ENCODE measurements around the gene CHST3.

CHST3 gene

GRCh38 chr10:71989661-71990454 is 25.7 kb downstream of the CHST3 start:
- Histone ChIP-seq H3K9ac (ENCODE audit: low read depth, low read length) (no peak overlapping the region), H3K27me3 (ENCODE audit: control insufficient read depth, insufficient read depth, low read length) (no peaks in the 10 kb centered on the region), H3K4me3 (ENCODE audit: low read depth, low read length) (no peak overlapping the region), H3K36me3 (ENCODE audit: control insufficient read depth, insufficient read depth, low read length) (no peaks in the 10 kb centered on the region), H3K9me3 (ENCODE audit: control insufficient read depth, insufficient read depth, low read length) (no peaks in the 10 kb centered on the region), H3K4me1 (ENCODE audit: control insufficient read depth, insufficient read depth, low read length) (no peaks in the 10 kb centered on the region)

GRCh38 chr10:71990706-71991269 is 26.6 kb downstream of the CHST3 start:
- Histone ChIP-seq H3K4me1 (ENCODE audit: control insufficient read depth, insufficient read depth, low read length) (no peaks in the 10 kb centered on the region), H3K9me3 (ENCODE audit: control insufficient read depth, insufficient read depth, low read length) (no peaks in the 10 kb centered on the region), H3K27me3 (ENCODE audit: control insufficient read depth, insufficient read depth, low read length) (no peaks in the 10 kb centered on the region), H3K9ac (ENCODE audit: low read depth, low read length) (no peak overlapping the region), H3K36me3 (ENCODE audit: control insufficient read depth, insufficient read depth, low read length) (no peaks in the 10 kb centered on the region), H3K4me3 (ENCODE audit: low read depth, low read length) (no peak overlapping the region)

DNA sequence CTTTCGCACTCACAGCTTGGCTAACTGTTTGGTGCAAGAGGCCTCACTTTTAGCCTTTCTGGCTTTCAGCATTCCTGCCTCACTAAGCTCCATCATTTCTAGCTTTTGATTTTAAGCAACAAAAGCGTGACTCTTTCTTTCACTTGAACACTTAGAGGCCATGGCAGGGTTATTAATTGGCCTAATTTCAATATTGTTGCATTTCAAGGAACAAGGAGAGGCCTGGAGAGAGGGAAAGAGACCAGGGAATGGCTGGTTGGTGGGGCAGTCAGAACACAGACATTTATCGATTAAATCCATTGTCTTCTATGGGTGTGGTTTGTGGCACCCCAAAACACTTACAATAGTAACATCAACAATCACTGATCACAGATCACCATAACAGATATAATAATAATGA is 31.3 kb downstream of the CHST3 start:
- no peak overlapping the region for H3K9ac ChIP-seq (ENCODE audit: low read depth, low read length)
- H3K4me3 ChIP-seq (ENCODE audit: low read depth, low read length): no peak overlapping the region
- H3K4me1 ChIP-seq (ENCODE audit: control insufficient read depth, insufficient read depth, low read length): no peaks in the 10 kb centered on the region
- H3K27me3 ChIP-seq (ENCODE audit: control insufficient read depth, insufficient read depth, low read length): no peaks in the 10 kb centered on the region
- no peaks in the 10 kb centered on the region for H3K9me3 ChIP-seq (ENCODE audit: control insufficient read depth, insufficient read depth, low read length)
- H3K36me3 ChIP-seq (ENCODE audit: control insufficient read depth, insufficient read depth, low read length): no peaks in the 10 kb centered on the region

DNA sequence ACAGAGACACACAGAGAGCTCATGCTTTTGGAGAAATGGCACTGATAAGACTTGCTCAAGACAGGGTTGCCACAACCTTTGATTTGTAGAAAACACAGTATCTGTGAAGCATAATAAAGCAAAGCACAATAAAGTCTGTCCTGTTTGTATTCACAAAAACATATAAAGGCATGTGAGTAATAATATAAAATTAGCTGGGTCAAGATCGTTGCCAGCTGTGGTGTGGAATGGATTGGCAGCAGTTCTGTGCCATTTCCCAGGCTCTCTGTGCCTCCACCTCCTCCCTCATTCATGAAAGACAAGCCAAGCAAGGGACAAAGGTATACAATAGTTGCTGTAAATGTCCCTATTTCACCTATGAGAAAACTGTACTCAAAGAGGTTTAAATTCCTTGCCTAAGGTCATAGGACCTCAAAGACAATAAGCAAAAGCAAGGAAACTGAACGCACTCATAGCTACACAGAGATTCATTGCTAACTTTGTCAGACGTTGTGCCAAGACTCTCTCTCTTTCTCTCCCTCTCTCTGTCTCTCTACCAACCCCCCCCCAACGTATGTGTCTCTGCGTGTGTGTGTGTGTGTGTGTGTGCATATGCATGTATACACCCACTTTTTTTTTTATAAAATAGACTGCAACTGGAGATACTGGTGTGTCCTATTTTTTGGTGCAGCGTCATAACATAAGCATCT is 31.8 kb downstream of the CHST3 start:
- no peaks in the 10 kb centered on the region for H3K9me3 ChIP-seq (ENCODE audit: control insufficient read depth, insufficient read depth, low read length)
- H3K9ac ChIP-seq (ENCODE audit: low read depth, low read length): no peak overlapping the region
- H3K4me1 ChIP-seq (ENCODE audit: control insufficient read depth, insufficient read depth, low read length): no peaks in the 10 kb centered on the region
- no peak overlapping the region for H3K4me3 ChIP-seq (ENCODE audit: low read depth, low read length)
- no peaks in the 10 kb centered on the region for H3K36me3 ChIP-seq (ENCODE audit: control insufficient read depth, insufficient read depth, low read length)
- H3K27me3 ChIP-seq (ENCODE audit: control insufficient read depth, insufficient read depth, low read length): no peaks in the 10 kb centered on the region

DNA sequence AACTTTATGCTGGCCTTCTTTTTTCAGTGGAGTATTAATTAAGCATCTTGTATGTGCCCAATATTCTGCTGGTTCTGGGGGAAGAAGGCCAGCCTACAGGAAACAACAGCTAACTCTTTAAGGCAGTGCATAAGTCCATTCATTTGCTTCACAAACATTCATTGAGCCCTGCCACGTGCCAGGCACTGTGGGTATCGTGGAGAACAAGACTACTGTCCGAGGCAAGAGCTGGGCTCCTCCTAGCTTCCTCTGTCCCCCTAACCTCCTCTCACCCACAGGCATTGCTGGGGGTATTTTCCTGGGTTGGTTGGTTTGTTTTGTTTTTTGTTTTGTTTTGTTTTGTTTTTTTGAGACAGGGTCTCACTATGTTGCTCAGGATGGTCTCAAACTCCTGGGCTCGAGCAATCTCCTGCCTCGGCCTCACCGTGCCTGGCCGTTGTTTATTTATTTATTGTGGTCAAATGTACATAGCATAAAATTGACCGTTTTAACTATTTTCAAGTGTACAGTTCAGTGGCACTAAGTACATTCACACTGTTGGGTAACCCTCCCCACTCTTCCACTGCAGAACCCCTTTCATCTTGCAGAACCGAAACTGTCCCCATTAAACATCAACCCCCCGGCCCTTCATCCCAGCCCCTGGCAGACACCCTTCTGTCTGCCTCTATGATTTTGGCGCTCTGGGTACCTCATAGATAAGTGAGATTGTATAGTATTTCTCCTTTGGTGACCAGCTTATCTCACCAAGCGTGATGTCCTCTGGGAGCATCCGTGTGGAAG is 32.6 kb downstream of the CHST3 start:
- no peaks in the 10 kb centered on the region for H3K36me3 ChIP-seq (ENCODE audit: control insufficient read depth, insufficient read depth, low read length)
- H3K4me3 ChIP-seq (ENCODE audit: low read depth, low read length): no peak overlapping the region

DNA sequence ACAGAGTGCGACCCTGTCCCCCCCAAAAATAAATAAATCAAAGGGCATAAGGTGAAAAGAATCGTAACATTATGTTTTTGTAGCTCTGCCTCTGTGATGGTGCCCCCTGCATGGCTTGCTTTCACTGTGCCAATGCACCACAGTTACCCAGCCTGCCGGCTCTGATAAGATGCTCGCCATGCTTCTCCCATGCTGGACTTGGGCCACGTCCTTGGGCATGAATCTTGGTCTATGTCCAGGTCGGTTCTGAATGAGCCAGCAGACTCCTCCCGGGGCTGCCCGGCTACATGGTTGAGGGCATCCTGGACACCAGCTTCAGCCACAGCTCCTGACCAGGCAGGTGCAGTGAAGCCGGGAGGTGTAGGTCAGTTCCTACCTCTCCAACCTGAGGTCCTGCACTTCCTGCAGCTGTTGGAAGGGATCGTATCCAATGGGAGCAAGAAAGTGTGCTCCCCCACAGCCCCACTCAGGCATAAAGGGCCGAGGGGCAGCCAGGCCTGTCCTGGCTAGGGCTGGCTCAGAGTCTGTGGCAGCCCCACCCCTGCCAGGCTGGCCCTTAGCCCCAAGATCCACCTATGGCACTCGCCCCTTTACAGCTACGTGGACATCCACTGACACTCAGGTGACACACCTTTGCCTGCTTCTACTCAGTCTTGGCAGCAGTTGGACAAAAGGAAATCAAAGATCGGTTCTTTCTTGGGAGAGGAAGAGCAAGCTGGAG is 34.1 kb downstream of the CHST3 start:
- Histone ChIP-seq H3K27me3 (ENCODE audit: control insufficient read depth, insufficient read depth, low read length) (no peaks in the 10 kb centered on the region), H3K9ac (ENCODE audit: low read depth, low read length) (no peak overlapping the region), H3K4me1 (ENCODE audit: control insufficient read depth, insufficient read depth, low read length) (no peaks in the 10 kb centered on the region), H3K36me3 (ENCODE audit: control insufficient read depth, insufficient read depth, low read length) (no peaks in the 10 kb centered on the region), H3K4me3 (ENCODE audit: low read depth, low read length) (no peak overlapping the region), H3K9me3 (ENCODE audit: control insufficient read depth, insufficient read depth, low read length) (no peaks in the 10 kb centered on the region)

More for the DNA sequence above, 32.6 kb downstream of the CHST3 start:
- H3K9me3 ChIP-seq (ENCODE audit: control insufficient read depth, insufficient read depth, low read length): no peaks in the 10 kb centered on the region
- H3K9ac ChIP-seq (ENCODE audit: low read depth, low read length): no peak overlapping the region
- no peaks in the 10 kb centered on the region for H3K4me1 ChIP-seq (ENCODE audit: control insufficient read depth, insufficient read depth, low read length)
- no peaks in the 10 kb centered on the region for H3K27me3 ChIP-seq (ENCODE audit: control insufficient read depth, insufficient read depth, low read length)

DNA sequence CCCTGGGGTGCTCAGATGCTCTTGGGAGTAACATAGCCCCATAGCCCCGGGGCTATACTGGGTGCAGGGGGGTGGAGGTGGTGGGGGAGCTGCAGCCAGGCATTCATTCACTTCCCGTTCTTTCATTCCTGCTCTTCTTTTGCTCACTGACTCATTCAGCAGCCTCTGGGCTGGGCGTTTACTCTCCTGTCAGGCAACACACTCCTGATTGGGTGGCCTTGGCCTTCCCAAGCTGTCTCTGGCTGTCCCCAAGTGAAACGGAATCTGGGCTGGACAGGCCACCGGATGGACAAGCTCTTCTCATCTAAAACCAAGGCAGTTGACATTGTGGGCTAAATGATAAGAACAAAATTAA is 34.6 kb downstream of the CHST3 start:
- Histone ChIP-seq H3K36me3 (ENCODE audit: control insufficient read depth, insufficient read depth, low read length) (no peaks in the 10 kb centered on the region), H3K9ac (ENCODE audit: low read depth, low read length) (no peak overlapping the region), H3K4me1 (ENCODE audit: control insufficient read depth, insufficient read depth, low read length) (no peaks in the 10 kb centered on the region), H3K9me3 (ENCODE audit: control insufficient read depth, insufficient read depth, low read length) (no peaks in the 10 kb centered on the region), H3K4me3 (ENCODE audit: low read depth, low read length) (no peak overlapping the region), H3K27me3 (ENCODE audit: control insufficient read depth, insufficient read depth, low read length) (no peaks in the 10 kb centered on the region)

GRCh38 chr10:71999360-72000072 is 35.3 kb downstream of the CHST3 start:
- Histone ChIP-seq H3K36me3 (ENCODE audit: control insufficient read depth, insufficient read depth, low read length) (no peaks in the 10 kb centered on the region), H3K9me3 (ENCODE audit: control insufficient read depth, insufficient read depth, low read length) (no peaks in the 10 kb centered on the region), H3K27me3 (ENCODE audit: control insufficient read depth, insufficient read depth, low read length) (no peaks in the 10 kb centered on the region), H3K4me3 (ENCODE audit: low read depth, low read length) (no peak overlapping the region), H3K9ac (ENCODE audit: low read depth, low read length) (no peak overlapping the region), H3K4me1 (ENCODE audit: control insufficient read depth, insufficient read depth, low read length) (no peaks in the 10 kb centered on the region)

GRCh38 chr10:72000073-72001032 is 36.2 kb downstream of the CHST3 start:
- Histone ChIP-seq H3K9ac (ENCODE audit: low read depth, low read length) (no peak overlapping the region), H3K9me3 (ENCODE audit: control insufficient read depth, insufficient read depth, low read length) (no peaks in the 10 kb centered on the region), H3K27me3 (ENCODE audit: control insufficient read depth, insufficient read depth, low read length) (no peaks in the 10 kb centered on the region), H3K4me3 (ENCODE audit: low read depth, low read length) (no peak overlapping the region), H3K36me3 (ENCODE audit: control insufficient read depth, insufficient read depth, low read length) (no peaks in the 10 kb centered on the region), H3K4me1 (ENCODE audit: control insufficient read depth, insufficient read depth, low read length) (no peaks in the 10 kb centered on the region)

GRCh38 chr10:72001033-72001395 is 36.8 kb downstream of the CHST3 start:
- no peaks in the 10 kb centered on the region for H3K4me1 ChIP-seq (ENCODE audit: control insufficient read depth, insufficient read depth, low read length)
- H3K9me3 ChIP-seq (ENCODE audit: control insufficient read depth, insufficient read depth, low read length): no peaks in the 10 kb centered on the region
- H3K27me3 ChIP-seq (ENCODE audit: control insufficient read depth, insufficient read depth, low read length): no peaks in the 10 kb centered on the region

More at GRCh38 chr10:72001033-72001395, 36.8 kb downstream of the CHST3 start:
- Histone ChIP-seq H3K4me3 (ENCODE audit: low read depth, low read length) (no peak overlapping the region), H3K36me3 (ENCODE audit: control insufficient read depth, insufficient read depth, low read length) (no peaks in the 10 kb centered on the region), H3K9ac (ENCODE audit: low read depth, low read length) (no peak overlapping the region)

Data from iPS-15b (cell line).